ENCODE data around the gene CNOT6. TPM values are rescaled to one million over a fixed set of nuclear protein-coding genes. Genes with fewer than 3 reads are reported as not detected.
"Not testable (repeated sequence)": the region's sequence is repeated elsewhere in the genome, so short reads cannot be mapped to it uniquely, and the experiment has no call there.

CNOT6 gene
- total RNA-seq, 4 donors from 2014 or later: 15.8 to 25.7 (median 24.1) TPM

DNA sequence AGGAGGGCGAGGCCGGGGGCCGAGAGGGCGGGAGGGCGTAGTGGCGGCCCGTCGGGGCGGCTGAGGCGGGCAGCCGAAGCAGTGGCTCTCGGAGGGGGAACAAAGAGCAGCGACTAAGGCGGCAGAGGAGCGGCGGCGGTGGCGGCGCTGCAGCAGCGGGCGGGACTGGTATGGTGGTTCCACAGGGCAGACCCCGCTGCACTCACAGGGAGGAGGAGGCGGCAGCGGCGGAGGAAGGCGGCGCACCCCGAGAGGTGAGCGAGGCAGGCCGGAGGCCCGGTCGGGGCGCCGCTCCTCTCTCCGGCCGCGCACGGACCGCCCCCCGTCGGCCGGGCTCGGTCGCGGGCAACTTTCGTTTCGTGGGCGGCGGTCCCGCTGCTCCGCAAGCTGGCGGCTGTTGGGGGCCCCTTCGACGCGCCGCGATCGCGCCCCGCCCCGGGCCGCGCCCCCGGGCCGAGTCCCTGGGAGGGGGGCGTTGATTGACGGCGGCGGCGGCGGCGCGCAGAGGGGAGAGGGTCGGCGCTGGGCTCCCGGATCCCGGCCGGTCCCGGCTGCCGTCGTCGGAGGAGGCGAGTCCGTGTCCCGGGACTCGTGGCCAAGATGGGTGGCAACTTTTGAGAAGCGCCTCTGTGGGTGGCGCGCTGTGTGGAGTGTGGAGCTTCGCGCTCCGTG lies 467 bp downstream of the CNOT6 start:
- peaks cover 3 to 50% (median 6%) of the 10 kb centered on the region in 3 donors for H3K4me1 ChIP-seq
- 0% methylated on average over 8 of the region's 92 CpGs; no CpG with 5 or more reads in 1 of the 2 donors for WGBS, 2 donors (ENCODE audit: low coverage in 1 of 2)

DNA sequence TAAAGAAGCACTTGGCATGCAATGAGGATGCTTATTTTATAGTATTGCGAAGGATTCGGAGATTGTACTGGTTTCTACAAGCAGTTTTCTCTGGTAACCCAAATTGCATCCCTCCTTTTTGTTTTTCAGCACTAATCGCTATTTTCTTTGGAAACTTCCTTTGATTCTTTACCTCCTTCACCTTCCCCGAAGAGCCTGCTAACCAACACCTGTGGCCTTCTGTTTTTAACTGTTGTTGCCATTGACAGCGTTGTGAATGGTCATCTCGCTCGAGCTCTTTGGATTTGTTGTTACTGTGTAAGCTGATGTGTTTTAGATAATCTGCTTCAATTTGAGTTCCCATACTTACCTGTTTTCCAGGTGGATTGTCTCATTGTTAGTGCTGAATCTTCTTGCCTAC lies 1.1 kb downstream of the CNOT6 start:
- Histone ChIP-seq H3K27ac (peak overlapping the region; percentile 77 to 96 (median 95)), H3K4me3 (peak overlapping the region; percentile 84 to 100), H3K27me3 (no peaks in the 10 kb centered on the region), H3K9me3 (no peaks in the 10 kb centered on the region), H3K36me3 (no peaks in the 10 kb centered on the region), H3K4me1 (peaks cover 3 to 50% (median 6%) of the 10 kb centered on the region in 3 donors)
- WGBS, 2 donors (ENCODE audit: low coverage in 1 of 2): 3 to 13% methylated on average over 7 of the region's 7 CpGs
- TF ChIP-seq, protein P1, sequence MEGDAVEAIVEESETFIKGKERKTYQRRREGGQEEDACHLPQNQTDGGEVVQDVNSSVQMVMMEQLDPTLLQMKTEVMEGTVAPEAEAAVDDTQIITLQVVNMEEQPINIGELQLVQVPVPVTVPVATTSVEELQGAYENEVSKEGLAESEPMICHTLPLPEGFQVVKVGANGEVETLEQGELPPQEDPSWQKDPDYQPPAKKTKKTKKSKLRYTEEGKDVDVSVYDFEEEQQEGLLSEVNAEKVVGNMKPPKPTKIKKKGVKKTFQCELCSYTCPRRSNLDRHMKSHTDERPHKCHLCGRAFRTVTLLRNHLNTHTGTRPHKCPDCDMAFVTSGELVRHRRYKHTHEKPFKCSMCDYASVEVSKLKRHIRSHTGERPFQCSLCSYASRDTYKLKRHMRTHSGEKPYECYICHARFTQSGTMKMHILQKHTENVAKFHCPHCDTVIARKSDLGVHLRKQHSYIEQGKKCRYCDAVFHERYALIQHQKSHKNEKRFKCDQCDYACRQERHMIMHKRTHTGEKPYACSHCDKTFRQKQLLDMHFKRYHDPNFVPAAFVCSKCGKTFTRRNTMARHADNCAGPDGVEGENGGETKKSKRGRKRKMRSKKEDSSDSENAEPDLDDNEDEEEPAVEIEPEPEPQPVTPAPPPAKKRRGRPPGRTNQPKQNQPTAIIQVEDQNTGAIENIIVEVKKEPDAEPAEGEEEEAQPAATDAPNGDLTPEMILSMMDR (IDR thresholded peaks at IDR 0.05): no peak
- TF ChIP-seq EP300 (IDR thresholded peaks at IDR 0.05): no peak
- TF ChIP-seq POLR2A (IDR thresholded peaks at IDR 0.05): no peak
- TF ChIP-seq POLR2AphosphoS5 (IDR thresholded peaks at IDR 0.05): no peak
- ATAC-seq: no peak

More for the DNA sequence above, 467 bp downstream of the CNOT6 start:
- no peak for TF ChIP-seq EP300 (IDR thresholded peaks at IDR 0.05)
- no peak for TF ChIP-seq POLR2A (IDR thresholded peaks at IDR 0.05)
- H3K4me3 ChIP-seq: peak overlapping the region; percentile 84 to 100
- ATAC-seq: peak; percentile 32
- H3K27ac ChIP-seq: peak overlapping the region; percentile 77 to 96 (median 95)
- no peaks in the 10 kb centered on the region for H3K9me3 ChIP-seq
- no peaks in the 10 kb centered on the region for H3K27me3 ChIP-seq
- H3K36me3 ChIP-seq: no peaks in the 10 kb centered on the region

DNA sequence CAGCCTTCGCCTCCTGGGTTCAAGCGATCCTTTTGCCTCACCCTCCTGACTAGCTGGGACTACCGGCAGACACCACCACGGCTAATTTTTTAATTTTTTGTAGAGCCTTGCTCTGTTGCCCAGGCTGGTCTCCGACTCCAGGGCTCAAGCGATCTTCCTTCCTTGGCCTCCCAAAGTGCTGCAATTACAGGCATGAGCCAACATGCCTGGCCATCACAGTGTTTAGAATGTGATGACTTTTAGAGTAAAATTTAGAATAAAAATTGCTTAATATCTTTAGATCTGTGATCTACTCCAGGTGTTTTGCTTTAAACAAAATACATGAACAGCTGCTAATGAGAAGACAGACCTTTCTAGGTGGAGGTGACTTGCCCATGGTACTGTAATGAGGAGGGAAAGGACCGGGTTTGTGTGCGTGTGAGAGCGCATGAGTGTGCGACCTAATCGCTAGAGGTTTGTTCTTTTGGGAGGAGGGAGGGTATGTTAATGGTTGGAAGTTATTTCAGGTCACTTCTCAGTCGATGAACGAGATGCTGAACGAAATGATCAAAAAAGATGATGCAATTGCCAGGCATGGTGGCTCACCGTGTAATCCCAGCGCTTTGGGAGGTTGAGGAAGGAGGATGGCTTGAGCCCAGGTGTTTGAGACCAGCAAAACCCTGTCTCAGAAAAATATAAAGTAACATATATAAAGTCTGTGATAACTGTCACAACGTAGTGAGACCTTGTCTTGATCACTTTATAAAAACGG lies 2.0 kb downstream of the CNOT6 start:
- Histone ChIP-seq H3K4me1 (peaks cover 3 to 50% (median 6%) of the 10 kb centered on the region in 3 donors), H3K27ac (no peak overlapping the region), H3K4me3 (peak overlapping the region in 1 of 2 donors; percentile 2), H3K36me3 (no peaks in the 10 kb centered on the region), H3K9me3 (no peaks in the 10 kb centered on the region), H3K27me3 (no peaks in the 10 kb centered on the region)
- TF ChIP-seq POLR2AphosphoS5 (IDR thresholded peaks at IDR 0.05) (no peak), EP300 (IDR thresholded peaks at IDR 0.05) (no peak), POLR2A (IDR thresholded peaks at IDR 0.05) (no peak)
- TF ChIP-seq, protein P1 (IDR thresholded peaks at IDR 0.05): no peak
- ATAC-seq: no peak
- 77% methylated on average over 16 to 18 of the region's 18 CpGs for WGBS, 2 donors (ENCODE audit: low coverage in 1 of 2)

DNA sequence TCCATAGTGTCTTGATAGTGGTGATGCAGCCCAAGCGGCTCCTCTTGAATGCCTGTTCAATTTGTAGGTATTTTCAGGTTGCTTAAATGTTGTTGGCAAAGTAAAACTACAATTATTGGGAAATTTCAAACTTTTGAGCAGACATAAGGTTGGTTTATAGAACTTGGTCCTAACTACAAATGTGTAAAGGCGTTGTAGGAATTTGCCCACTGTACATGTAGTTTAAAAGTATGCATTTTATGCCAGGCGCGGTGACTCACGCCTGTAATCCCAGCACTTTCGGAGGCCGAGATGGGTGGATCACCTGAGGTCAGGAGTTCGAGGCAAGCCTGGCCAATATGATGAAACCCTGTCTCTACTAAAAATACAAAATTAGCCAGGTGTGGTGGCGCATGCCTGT lies 2.6 kb downstream of the CNOT6 start:
- not testable (repeated sequence) for ATAC-seq, H3K27ac ChIP-seq, H3K36me3 ChIP-seq, H3K9me3 ChIP-seq, H3K27me3 ChIP-seq, H3K4me3 ChIP-seq
- 90 to 94% methylated on average over 3 to 9 of the region's 9 CpGs for WGBS, 2 donors (ENCODE audit: low coverage in 1 of 2)
- H3K4me1 ChIP-seq: peaks cover 3 to 50% (median 6%) of the 10 kb centered on the region in 3 donors

DNA sequence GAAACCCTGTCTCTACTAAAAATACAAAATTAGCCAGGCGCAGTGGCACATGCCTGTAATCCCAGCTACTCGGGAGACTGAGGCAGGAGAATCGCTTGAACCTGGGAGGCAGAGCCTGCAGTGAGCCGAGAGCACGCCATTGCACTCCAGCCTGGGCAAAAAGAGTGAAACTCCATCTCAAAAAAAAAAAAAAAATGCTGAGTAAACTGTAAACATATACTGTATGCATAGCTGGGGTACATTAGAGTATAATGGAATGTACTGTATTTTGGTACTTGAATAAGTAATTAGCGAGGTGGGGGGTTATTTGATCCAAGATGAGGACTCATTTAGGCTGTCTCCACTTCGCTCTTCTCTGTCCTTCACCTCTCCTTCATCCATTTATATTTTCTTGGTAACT lies 3.7 kb downstream of the CNOT6 start:
- H3K4me3 ChIP-seq, H3K36me3 ChIP-seq, ATAC-seq, H3K27me3 ChIP-seq, H3K9me3 ChIP-seq, H3K27ac ChIP-seq: not testable (repeated sequence)
- WGBS, 2 donors (ENCODE audit: low coverage in 1 of 2): 81 to 85% methylated on average over 4 to 7 of the region's 7 CpGs
- peaks cover 3 to 50% (median 6%) of the 10 kb centered on the region in 3 donors for H3K4me1 ChIP-seq

DNA sequence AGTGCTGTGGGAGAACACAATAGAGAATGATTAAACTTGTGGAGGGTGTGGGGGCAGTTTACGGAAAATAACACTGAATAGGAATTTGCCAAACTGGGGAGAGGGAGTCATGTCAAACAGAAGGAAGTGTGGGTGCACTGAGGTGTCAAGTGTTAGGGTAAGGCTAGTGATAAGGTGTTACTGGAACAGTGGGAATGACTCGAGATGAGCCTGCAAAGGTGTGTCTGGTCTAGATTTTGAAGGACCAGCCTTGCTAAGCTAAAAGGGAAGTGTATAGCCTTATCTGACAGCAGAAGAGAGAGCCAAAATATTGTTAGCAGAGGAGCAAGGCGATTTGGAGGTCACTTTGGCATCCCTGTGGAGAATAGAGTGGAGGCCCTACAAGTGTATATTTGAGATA lies 4.2 kb downstream of the CNOT6 start:
- H3K36me3 ChIP-seq: no peaks in the 10 kb centered on the region
- 82 to 83% methylated on average over 2 to 3 of the region's 3 CpGs for WGBS, 2 donors (ENCODE audit: low coverage in 1 of 2)
- ATAC-seq: no peak

More for the DNA sequence above, 4.2 kb downstream of the CNOT6 start:
- Histone ChIP-seq H3K4me1 (peaks cover 3 to 48% (median 6%) of the 10 kb centered on the region in 3 donors), H3K9me3 (no peaks in the 10 kb centered on the region), H3K27me3 (no peaks in the 10 kb centered on the region), H3K4me3 (no peak overlapping the region), H3K27ac (no peak overlapping the region)
- TF ChIP-seq POLR2AphosphoS5 (IDR thresholded peaks at IDR 0.05): no peak
- TF ChIP-seq, protein P1 (IDR thresholded peaks at IDR 0.05): no peak
- no peak for TF ChIP-seq POLR2A (IDR thresholded peaks at IDR 0.05)
- no peak for TF ChIP-seq EP300 (IDR thresholded peaks at IDR 0.05)
